K562 (cell line): ENCODE results near the gene SAE1. TPM values are rescaled to one million over a fixed set of nuclear protein-coding genes. Genes with fewer than 3 reads are reported as not detected.
A peak's percentile ranks its signal among the peaks of the same experiment; 100 is the strongest.

Experiments
- ARID4B ChIP-seq: sonication (generic); formaldehyde crosslinking; IDR thresholded peaks from 2 replicates; pipeline ENCODE4 v1.8.0; 2022; ENCODE audit warnings: mild to moderate bottlenecking, missing genetic modification reagents
- BCOR ChIP-seq: fragments of 450-650 bp; IDR thresholded peaks from 2 replicates; pipeline ENCODE4 v1.6.1; 2016
- CREB1 ChIP-seq, 2 experiments: sonication (generic) in 1 of 2; formaldehyde crosslinking in 1 of 2; IDR thresholded peaks; 2 replicates each; pipeline versions ENCODE4 v1.6.1 to v1.8.0; 2012 to 2022; ENCODE audit warnings: inconsistent platforms in 1 of 2, mild to moderate bottlenecking in 1 of 2, missing genetic modification reagents in 1 of 2, moderate library complexity in 1 of 2
- CXXC5 ChIP-seq: fragments of 250-450 bp; sonication (Bioruptor Pico); IDR thresholded peaks from 2 replicates; pipeline ENCODE4 v1.8.0; 2022; ENCODE audit warnings: inconsistent platforms, mild to moderate bottlenecking, moderate library complexity
- E2F6 ChIP-seq, 2 experiments: IDR thresholded peaks; 2 replicates each; pipeline ENCODE4 v1.6.1; 2011; ENCODE audit warnings: borderline replicate concordance in 1 of 2, control low read depth in 1 of 2, low read depth in 1 of 2, low read length in 1 of 2, mild to moderate bottlenecking in 1 of 2, mixed read lengths in 1 of 2, moderate library complexity in 1 of 2; ENCODE audit not compliant: insufficient read depth in 1 of 2, insufficient read length in 1 of 2, poor library complexity in 1 of 2, severe bottlenecking in 1 of 2; ENCODE audit errors: extremely low read depth in 1 of 2
- NELFE ChIP-seq: IDR thresholded peaks from 2 replicates; pipeline ENCODE4 v1.6.1; 2011; ENCODE audit warnings: mild to moderate bottlenecking; ENCODE audit not compliant: insufficient read depth, insufficient read length
- NEUROD1 ChIP-seq: fragments of 150-350 bp; IDR thresholded peaks from 2 replicates; pipeline ENCODE4 v1.6.1; 2014; ENCODE audit warnings: borderline replicate concordance, low read length, low read depth; ENCODE audit not compliant: partially characterized antibody
- NR2C1 ChIP-seq, 2 experiments: fragments of 450-650 bp; IDR thresholded peaks; 2 replicates each; pipeline ENCODE4 v1.6.1; 2017; ENCODE audit warnings: mild to moderate bottlenecking in 2 of 2, antibody characterized with exemption in 1 of 2, inconsistent platforms in 1 of 2, missing compliant biosample characterization in 1 of 2, missing genetic modification characterization in 1 of 2
- PBX2 ChIP-seq, 2 experiments: IDR thresholded peaks in 1 of 2; conservative IDR thresholded peaks in 1 of 2; 2 replicates each; pipeline ENCODE4 v1.6.1; 2016; ENCODE audit warnings: low read depth in 2 of 2, mild to moderate bottlenecking in 1 of 2, missing compliant biosample characterization in 1 of 2, missing genetic modification characterization in 1 of 2, moderate library complexity in 1 of 2
- ZNF124 ChIP-seq: sonication (generic); formaldehyde crosslinking; IDR thresholded peaks from 2 replicates; pipeline ENCODE4 v1.8.1; 2022; ENCODE audit warnings: missing genetic modification reagents
- ZNF175 ChIP-seq: fragments of 200-800 bp; sonication (Bioruptor generic); IDR thresholded peaks from 2 replicates; pipeline ENCODE4 v1.6.1; 2016; ENCODE audit warnings: low read depth, mild to moderate bottlenecking, missing genetic modification characterization, missing compliant biosample characterization
- ZNF184 ChIP-seq: sonication (generic); formaldehyde crosslinking; IDR thresholded peaks from 2 replicates; pipeline ENCODE4 v1.5.0; 2020; ENCODE audit warnings: missing genetic modification reagents
- ZNF41 ChIP-seq: fragments of 250-450 bp; sonication (Bioruptor Pico); conservative IDR thresholded peaks from 2 replicates; pipeline ENCODE4 v1.4.0; 2020; ENCODE audit warnings: mild to moderate bottlenecking
- polyA plus RNA-seq, 8 experiments: library from polyadenylated mRNA; depleted of rRNA in 4 of 8; stranded (reverse) in 5 of 8; unstranded in 3 of 8; fragments of >200 nt; fragmentation: Nextera tagmentation in 2 of 8; fragmentation: Illumina TruSeq in 1 of 8; extraction: Ambion mirVana in 2 of 8; extraction: Trizol in 1 of 8; gene quantifications; 2 replicates each; pipeline versions ENCODE4 v1.2.1 to v1.2.3, GENCODE V29; 2011 to 2014; ENCODE audit warnings: inconsistent platforms in 1 of 8, missing spikeins in 1 of 8
- total RNA-seq, 7 experiments: library from RNA; depleted of rRNA in 6 of 7; stranded (reverse); fragments of >200 nt in 6 of 7; fragmentation: Illumina TruSeq in 2 of 7; extraction: Trizol in 2 of 7; gene quantifications; 2 replicates each; pipeline versions ENCODE4 v1.2.1 to v1.2.3, GENCODE V29; 2011 to 2021; ENCODE audit warnings: low replicate concordance in 1 of 7

The SAE1 gene
- total and polyA plus RNA-seq, 9 of the 15 experiments (the other 6 are each of a cell fraction or from before 2014, with no cell fraction given): 82.8 to 299 (median 217) TPM

- peak; percentile 52; the same call in 1 of the 2 replicates for TF ChIP-seq ARID4B
- TF ChIP-seq CXXC5: peak; percentile 71; the same call in 1 of the 2 replicates
- no peak for TF ChIP-seq NELFE
- no peak for TF ChIP-seq ZNF124 (CRISPR knock-in tag)
- peak; percentile 65; the same call in 1 of the 2 replicates for TF ChIP-seq CREB1 (IDR thresholded peaks at IDR 0.05)
- TF ChIP-seq CREB1 (CRISPR knock-in tag; IDR thresholded peaks at IDR 0.05): peak; percentile 73
- no peak for TF ChIP-seq ZNF41 (CRISPR knock-in tag)
- no peak for TF ChIP-seq BCOR
- no peak for TF ChIP-seq E2F6 (IDR thresholded peaks at IDR 0.05; ENCODE audit: borderline replicate concordance in 1 of 2, extremely low read depth in 1 of 2, insufficient read depth in 1 of 2, insufficient read length in 1 of 2, low read depth in 1 of 2, low read length in 1 of 2, poor library complexity in 1 of 2, severe bottlenecking in 1 of 2)
- no peak for TF ChIP-seq PBX2 (CRISPR knock-in tag; IDR thresholded peaks at IDR 0.05; ENCODE audit: low read depth)
- no peak for TF ChIP-seq PBX2 (tag; conservative IDR thresholded peaks at IDR 0.05; ENCODE audit: low read depth)
- no peak; the same call in 1 of the 2 replicates for TF ChIP-seq ZNF175
- no peak for TF ChIP-seq NEUROD1
- no peak for TF ChIP-seq NR2C1 (IDR thresholded peaks at IDR 0.05)
- no peak for TF ChIP-seq NR2C1 (tag; IDR thresholded peaks at IDR 0.05)
- no peak for TF ChIP-seq ZNF184 (CRISPR knock-in tag)
Measured at GRCh38 chr19:47231215-47232054, 100.8 kb downstream of the SAE1 start (continued).
